SHP77 (cell line): ENCODE results near the gene DKK3.

Experiments used
- DNase-seq, 2 experiments: peaks; one replicate each; lab custom pipeline; 2025; lab: John Stamatoyannopoulos, UW

DKK3 gene

DNA sequence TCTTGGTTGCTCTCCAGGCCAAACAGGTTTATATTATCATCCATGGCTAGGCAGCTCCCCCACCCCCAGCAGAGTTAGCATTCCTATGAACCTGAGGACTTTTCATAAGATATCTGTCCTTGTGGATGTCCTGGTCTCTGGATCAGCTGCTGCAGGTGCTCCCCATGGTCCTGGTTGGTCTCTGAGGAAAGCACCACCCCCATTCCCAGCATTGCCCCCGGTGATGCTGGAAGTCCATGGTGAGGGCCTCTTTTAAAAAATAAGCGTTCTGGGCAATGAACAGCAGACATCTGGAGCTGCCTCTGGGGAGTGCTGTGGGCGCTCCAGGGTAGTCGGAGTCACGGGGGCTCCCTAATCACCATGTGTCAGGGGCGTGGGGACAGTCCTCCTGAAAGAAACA is 26.6 kb downstream of the DKK3 start:
- no peak for DNase-seq

DNA sequence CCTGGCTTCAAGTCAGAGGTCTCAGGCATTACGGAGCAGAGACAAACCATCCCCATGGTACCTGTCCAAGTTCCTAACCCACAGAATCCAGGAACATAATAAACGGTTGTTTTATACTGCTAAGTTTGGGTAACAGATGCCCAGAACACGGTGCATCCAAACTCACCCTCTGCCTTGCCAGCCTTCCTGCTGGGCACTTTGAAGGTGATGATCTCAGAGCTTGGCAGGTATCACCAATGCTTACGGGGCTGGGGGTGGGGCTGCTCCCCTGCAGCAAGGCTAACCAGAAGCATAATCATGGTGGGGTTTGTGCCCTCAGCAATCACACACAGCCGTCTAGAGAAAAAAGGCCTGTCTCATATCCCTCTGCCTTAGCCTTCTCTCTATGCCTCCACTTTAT is 27.1 kb downstream of the DKK3 start:
- DNase-seq, result no peak

- no peak for DNase-seq
These were observed 27.6 kb downstream of the DKK3 start for GRCh38 chr11:11980841-11981308.

GRCh38 chr11:11980200-11980599 is 28.2 kb downstream of the DKK3 start:
- no peak for DNase-seq

DNA sequence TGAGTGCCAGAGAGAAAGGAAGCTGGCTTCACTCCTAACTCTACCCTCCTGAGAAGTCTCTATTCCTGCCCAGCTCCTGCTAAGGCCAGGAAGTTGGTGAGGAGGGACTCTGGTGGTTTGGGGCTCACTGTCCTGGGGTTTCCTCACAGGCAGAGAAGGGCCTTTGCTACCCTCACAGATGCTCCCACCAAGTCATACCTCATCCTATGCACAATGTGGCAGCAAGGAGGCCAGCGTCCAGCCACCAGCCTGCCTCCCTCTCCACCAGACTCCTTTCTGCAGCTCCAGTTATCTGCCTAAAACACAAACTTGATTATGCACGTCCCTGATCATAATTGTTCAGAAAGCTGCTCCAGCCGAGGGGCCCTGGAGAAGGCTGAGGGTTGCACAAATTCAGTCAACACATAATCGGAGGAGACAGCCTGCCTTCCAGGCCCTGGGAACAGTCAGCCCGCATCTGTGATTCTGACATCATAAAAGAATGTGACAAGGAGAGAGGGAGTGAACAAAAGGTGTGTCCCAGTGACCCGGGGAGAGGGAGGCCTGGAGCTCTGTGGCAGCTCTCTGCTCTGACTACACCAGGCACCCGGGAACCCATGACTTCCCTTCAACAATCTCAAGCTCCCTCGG is 28.8 kb downstream of the DKK3 start:
- no peak for DNase-seq

DNA sequence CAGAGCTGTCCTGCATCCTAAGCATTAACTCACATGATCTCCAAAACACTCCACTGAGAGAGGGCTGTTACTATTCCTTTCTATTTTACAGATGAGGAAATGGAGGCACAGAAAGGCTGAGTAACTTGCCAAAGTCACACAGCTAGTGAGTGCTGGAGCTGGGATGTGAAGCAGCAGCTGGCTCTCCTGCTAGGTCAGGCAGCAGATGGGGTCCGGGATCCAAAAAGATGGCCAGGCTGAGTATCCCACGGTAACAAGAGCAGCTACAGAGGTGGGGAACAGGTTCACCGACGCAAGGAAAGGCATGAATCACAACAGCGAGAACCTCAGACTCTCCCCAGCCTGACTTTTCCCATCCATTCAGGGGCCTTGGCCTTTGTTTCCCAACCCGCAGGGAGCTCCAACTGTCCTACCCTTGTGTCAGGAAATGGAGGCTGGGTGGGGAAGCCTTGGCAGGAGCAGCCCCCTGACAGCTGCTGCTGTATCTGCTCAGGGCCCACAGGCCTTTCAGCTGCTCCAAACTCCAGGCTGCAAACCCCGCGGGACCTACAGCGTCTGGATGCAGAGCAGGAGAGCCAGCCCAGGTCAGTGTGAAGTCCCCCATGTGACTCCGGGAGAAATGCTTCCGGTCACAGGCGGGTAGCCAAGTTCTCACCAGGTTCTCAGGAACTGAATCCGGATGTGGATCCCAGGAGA is 29.5 kb downstream of the DKK3 start:
- DNase-seq, result no peak

DNA sequence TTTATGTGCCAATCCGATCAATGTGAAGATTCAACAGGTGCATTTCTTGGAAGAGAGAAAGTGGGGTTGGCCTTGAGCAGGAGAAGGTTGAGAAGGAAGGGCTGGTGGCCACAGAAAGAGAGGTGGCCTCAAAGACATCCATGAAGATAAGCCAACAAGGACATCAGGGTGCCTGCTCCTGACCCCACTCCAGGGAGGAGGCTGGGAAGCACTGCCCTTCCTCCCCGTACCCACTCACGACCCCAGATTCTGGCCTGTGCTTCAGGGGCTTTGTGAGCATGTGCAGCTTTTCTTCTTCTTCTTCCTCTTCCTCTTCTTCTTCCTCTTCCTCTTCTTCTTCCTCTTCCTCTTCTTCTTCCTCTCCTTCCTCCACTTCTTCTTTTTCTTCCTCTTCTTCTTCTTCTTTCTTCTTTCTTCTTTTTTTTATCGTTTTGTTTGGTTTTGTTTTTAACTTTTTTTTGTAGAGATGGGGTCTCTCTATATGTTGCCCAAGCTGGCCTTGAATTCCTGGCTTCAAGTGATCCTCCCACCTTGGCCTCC is 30.3 kb downstream of the DKK3 start:
- no peak for DNase-seq

- no peak for DNase-seq
These were observed 31.1 kb downstream of the DKK3 start for GRCh38 chr11:11977206-11977938.

GRCh38 chr11:11976481-11977127 is 31.8 kb downstream of the DKK3 start:
- no peak for DNase-seq

DNA sequence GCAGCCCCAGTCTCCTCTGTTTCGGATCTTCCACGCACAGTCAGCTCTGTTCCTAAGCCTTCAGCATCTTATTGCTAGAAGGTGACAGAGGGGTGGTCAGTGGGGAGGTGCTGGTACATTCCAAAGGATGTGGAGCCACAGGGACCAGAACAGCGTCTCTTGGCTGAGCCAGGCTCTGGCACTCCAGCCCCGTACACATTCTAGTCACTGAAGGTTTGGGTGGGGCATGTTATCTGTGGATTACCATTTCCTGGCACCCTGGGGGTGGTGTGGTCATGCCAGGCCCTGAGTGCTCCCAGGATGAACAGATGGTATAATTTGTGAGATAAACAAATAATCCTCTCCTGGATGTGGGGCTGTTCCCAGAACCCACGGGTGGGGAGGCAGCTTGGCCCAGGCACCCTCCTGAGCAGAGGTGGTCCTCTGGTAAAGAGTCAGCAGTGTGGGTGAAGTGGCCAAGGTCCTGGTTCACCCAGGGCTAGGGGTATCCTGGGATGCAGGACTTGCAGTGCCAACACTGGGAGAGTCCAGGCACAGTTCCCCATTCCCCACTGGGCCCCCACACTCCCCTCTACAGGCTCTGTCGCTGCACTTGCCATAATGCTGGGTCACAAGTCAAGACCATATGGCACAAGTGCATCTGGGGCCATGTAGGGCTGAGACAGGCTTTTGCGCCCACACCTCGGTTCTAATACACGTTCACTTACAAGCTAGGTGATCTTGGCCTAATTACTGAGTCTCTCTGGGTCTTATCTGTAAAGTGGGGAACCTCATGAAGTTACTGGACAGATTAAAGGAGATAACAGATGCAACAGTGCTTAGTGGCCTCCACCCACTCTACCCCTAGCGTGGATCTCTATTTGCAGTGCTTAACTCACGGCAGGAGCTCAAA is 33.0 kb downstream of the DKK3 start:
- DNase-seq, result no peak

- no peak for DNase-seq
These were observed 34.6 kb downstream of the DKK3 start for GRCh38 chr11:11973866-11974265.

- no peak for DNase-seq
These were observed 35.0 kb downstream of the DKK3 start for GRCh38 chr11:11973361-11973800.

DNA sequence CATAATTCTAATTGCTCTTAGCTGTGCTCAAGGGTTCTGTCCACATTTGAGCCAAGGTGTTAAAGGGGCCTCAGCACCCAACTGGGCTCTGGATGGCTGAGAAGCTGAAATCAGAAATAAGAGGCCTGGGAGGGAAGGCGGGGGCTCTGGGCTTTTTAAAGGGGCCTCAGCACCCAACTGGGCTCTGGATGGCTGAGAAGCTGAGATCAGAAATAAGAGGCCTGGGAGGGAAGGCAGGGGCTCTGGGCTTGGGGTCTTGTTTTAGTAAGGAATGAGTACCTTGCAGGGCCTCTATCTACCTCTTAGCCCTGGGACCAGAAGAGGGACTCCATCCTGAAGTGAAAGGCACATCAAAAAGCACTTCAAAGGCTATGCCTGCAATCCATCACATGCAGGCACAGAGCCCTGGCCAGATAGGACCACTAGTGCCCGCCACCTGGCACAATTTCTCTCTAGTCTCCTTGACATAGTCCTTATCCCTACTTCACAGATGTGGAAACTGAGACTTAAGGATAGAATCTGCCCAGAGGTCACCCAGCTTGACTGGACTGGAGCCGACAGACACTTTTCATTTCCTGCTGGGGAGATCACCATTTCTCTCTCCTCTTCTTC is 35.6 kb downstream of the DKK3 start:
- DNase-seq, result no peak

DNA sequence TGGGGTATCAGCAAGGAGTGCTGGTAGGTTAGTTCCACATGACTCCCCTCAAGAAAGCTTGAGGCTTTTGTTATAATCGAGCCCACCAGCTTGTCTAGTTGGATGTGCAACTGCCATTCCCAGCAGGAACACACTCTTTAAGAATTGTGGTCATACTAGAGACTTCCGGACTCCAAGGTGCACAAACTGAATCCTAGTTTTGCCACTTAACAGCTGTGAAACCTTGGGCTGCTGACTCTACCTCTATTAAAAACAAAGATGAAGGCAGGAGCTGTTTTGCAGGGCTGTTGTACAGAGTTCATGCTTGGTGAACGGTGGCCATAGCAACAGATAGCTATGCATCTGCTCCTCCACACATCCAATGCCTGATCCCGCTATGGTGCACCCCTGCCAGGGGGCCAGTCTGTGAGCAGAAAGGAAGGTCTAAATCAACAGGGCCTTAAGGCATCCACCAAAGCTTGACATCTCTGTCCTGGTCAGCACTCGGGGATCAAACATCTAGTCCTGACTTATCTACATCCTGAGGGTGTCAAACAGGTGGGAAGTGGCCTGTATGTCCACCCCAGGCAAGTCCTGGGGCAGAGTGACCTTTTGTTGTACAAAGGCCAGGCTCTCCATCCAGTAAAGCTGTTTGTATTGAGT is 36.4 kb downstream of the DKK3 start:
- DNase-seq, result no peak

DNA sequence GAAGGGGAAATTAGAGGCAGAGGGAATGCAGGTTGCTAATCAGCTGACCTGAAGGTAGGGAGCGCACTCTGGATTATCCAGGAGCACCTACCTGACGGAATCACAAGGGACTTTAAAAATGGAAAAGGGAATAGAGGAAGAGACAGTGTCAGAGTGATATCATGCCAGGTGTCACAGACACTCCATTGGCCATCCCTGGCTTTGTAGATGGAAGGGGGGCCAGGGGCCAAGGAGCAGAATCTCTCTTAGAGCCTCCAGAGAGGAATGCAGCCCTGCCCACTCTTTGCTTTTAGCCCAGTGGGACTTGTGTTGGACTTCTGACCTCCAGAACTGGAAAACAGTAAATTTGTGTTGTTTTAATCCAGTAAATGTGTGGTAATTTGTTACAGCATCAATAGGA is 37.9 kb downstream of the DKK3 start:
- DNase-seq, result no peak

GRCh38 chr11:11969380-11970215 is 38.8 kb downstream of the DKK3 start:
- DNase-seq, result no peak

DNA sequence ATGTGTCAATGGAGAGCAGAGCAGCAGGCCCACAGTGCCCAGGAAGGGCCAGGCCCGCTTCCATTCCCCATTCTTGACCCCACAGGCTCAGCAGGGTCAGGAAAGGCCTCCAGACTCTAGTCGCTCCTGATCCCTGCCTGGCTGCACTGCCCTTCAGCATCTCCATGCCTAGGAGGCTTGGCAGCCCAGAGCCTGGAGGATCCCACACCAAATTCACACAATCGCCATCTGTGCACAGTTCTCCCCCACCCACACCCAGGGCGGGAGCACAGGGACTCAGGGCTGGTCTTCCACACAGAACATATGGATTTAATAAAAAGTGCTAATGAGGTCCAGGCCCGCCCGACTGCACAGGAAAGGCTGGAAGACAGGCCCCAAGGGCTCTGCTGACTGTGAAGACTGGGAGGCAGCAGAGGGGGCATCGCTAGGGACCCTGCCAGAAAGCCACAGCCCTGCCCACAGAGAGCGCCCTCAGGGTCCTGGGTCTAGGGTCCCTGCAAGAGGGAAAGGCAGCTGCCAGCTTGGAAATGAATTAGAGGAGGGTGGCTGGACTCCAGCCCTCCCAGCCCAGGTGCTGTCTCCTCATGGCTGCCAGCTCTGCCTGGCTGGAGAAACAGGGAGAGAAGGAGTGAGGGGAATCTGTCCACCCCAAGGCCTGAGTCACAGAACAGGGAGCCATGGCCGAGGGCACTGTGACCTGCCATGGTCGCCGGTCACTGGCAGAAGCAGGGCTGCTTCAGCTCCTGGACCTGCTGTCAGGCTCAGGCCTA is 39.7 kb downstream of the DKK3 start:
- no peak for DNase-seq

DNA sequence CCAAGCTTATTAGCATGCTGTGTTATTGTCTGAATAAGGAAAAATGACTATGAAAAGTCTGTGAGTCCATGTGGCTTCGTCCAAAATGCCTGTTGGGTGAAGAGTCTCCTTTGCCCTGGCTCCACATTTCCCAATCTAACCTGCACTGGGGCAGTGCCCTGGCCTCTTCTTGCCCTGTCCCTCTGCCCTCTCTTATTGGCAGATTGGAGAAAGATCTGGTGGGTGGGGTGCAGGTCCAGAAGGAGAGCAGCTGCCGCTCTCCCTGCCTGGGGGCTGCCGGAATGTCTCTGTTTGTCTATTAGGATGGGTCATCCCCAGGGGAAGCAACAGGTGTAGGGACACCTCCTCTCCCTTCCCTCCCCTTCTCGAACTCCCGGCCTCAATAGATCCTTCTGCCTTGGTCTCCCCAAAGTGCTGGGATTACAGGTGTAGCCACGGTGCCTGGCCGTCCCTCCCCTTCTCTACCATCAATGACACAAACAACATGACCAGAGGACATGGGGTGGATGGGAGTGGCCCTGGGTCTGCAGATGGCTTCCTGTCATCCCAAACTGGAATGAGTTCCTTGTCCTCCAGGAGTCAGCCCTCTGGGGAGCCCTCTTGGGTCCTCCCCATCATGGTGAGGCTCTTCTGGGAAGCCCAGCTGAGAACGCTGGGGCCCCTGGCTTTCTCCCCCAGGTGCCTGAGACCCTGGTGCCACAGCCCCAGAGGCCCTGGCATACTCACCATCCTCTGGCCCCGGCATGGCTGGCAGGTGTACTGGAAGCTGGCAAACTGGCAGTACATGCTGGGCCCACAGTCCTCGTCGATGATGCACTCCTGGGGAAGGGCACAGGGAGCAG is 40.5 kb downstream of the DKK3 start:
- DNase-seq, result no peak
